Neutrophil (primary cell): Measurements from ENCODE around the gene MAGEA9B.

ENCODE experiments used
- H3K27ac ChIP-seq: fragments of 200-600 bp; sonication (generic); 2 replicates; pipeline ENCODE4 v1.5.1; 2016; ENCODE audit warnings: mild to moderate bottlenecking, moderate library complexity
- H3K27me3 ChIP-seq: fragments of 200-600 bp; sonication (generic); 2 replicates; pipeline ENCODE4 v1.6.0; 2016; ENCODE audit warnings: mild to moderate bottlenecking
- H3K36me3 ChIP-seq: fragments of 200-600 bp; sonication (generic); 2 replicates; pipeline ENCODE4 v1.5.1; 2017
- H3K4me1 ChIP-seq, 2 experiments: fragments of 200-600 bp in 1 of 2; sonication (generic) in 1 of 2; 1 replicate in 1 of 2; 2 replicates in 1 of 2; pipeline versions ENCODE4 v1.5.1 to v1.6.1; 2013 to 2016; ENCODE audit warnings: low read depth in 1 of 2, low read length in 1 of 2, mild to moderate bottlenecking in 1 of 2, moderate library complexity in 1 of 2; ENCODE audit not compliant: control insufficient read depth in 1 of 2, insufficient read depth in 1 of 2
- H3K4me3 ChIP-seq, 2 experiments: fragments of 200-600 bp in 1 of 2; sonication (generic) in 1 of 2; 1 replicate in 1 of 2; 2 replicates in 1 of 2; pipeline ENCODE4 v1.5.1; 2013 to 2016; ENCODE audit warnings: low read depth in 1 of 2, low read length in 1 of 2, mild to moderate bottlenecking in 1 of 2, moderate library complexity in 1 of 2
- H3K9me3 ChIP-seq: fragments of 200-600 bp; sonication (generic); 2 replicates; pipeline ENCODE4 v1.5.1; 2016
- TF ChIP-seq, protein P1 (sequence below): fragments of 200-600 bp; sonication (generic); IDR thresholded peaks from 2 replicates; pipeline ENCODE4 v1.5.1; 2016; ENCODE audit warnings: antibody characterized with exemption

Gene MAGEA9B

DNA sequence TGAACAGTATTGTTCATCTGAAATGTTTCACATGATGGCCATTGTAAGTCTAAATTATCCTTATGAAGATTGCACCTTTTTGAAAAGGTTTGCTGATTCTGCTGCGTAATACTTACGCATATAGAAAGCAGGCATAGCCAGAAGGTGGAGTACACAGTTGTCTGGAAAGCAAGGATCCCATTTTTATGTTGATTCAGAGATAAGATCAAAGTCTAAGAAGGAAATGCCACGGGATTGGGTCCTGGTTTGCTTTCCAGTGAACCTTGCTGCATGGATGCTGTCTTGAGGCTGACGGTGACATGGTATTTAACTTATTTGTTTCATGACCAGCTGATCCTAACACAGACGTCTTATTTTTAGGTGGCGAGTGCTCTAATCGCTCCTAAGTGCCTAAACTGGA is 15.5 kb downstream of the MAGEA9B start:
- H3K4me1 ChIP-seq, result no peaks in the 10 kb centered on the region
- no peaks in the 10 kb centered on the region for H3K9me3 ChIP-seq
- H3K27ac ChIP-seq, result no peak overlapping the region
- H3K27me3 ChIP-seq, result no peaks in the 10 kb centered on the region
- no peaks in the 10 kb centered on the region for H3K36me3 ChIP-seq
- H3K4me3 ChIP-seq, result no peak overlapping the region
- TF ChIP-seq, protein P1, sequence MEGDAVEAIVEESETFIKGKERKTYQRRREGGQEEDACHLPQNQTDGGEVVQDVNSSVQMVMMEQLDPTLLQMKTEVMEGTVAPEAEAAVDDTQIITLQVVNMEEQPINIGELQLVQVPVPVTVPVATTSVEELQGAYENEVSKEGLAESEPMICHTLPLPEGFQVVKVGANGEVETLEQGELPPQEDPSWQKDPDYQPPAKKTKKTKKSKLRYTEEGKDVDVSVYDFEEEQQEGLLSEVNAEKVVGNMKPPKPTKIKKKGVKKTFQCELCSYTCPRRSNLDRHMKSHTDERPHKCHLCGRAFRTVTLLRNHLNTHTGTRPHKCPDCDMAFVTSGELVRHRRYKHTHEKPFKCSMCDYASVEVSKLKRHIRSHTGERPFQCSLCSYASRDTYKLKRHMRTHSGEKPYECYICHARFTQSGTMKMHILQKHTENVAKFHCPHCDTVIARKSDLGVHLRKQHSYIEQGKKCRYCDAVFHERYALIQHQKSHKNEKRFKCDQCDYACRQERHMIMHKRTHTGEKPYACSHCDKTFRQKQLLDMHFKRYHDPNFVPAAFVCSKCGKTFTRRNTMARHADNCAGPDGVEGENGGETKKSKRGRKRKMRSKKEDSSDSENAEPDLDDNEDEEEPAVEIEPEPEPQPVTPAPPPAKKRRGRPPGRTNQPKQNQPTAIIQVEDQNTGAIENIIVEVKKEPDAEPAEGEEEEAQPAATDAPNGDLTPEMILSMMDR, result no peak

- Histone ChIP-seq H3K4me1 (no peaks in the 10 kb centered on the region), H3K4me3 (no peak overlapping the region), H3K9me3 (no peaks in the 10 kb centered on the region), H3K36me3 (no peaks in the 10 kb centered on the region), H3K27ac (no peak overlapping the region), H3K27me3 (no peaks in the 10 kb centered on the region)
- TF ChIP-seq, protein P1, result no peak
Measured at GRCh38 chrX:149570668-149571067, 16.6 kb downstream of the MAGEA9B start.

DNA sequence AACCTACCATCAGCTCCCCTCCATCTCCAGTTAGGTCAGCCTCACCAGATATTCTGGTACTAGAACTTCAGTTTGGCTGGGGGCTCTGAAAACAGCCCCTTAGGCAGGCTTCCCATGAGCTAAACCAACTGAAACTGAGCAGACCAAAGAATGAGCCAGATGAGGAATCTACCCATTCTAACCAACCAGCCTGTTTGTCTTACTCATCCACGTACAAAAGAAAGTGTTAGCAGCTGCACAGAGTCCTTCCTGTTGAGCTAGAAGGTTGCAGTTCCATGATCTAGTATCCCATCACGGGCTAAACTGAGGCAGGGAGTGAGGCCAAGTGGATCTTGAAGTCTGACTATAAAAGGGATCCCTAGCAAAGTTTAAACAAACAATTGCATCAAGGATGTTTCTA is 17.5 kb downstream of the MAGEA9B start:
- Histone ChIP-seq H3K4me3 (no peak overlapping the region), H3K27ac (no peak overlapping the region), H3K4me1 (no peaks in the 10 kb centered on the region), H3K36me3 (no peaks in the 10 kb centered on the region), H3K27me3 (no peaks in the 10 kb centered on the region), H3K9me3 (no peaks in the 10 kb centered on the region)
- TF ChIP-seq, protein P1, result no peak

GRCh38 chrX:149568701-149569296 is 18.5 kb downstream of the MAGEA9B start:
- Histone ChIP-seq H3K4me1 (no peaks in the 10 kb centered on the region), H3K9me3 (no peaks in the 10 kb centered on the region), H3K27ac (no peak overlapping the region), H3K27me3 (no peaks in the 10 kb centered on the region), H3K36me3 (no peaks in the 10 kb centered on the region), H3K4me3 (no peak overlapping the region)
- TF ChIP-seq, protein P1, result no peak

DNA sequence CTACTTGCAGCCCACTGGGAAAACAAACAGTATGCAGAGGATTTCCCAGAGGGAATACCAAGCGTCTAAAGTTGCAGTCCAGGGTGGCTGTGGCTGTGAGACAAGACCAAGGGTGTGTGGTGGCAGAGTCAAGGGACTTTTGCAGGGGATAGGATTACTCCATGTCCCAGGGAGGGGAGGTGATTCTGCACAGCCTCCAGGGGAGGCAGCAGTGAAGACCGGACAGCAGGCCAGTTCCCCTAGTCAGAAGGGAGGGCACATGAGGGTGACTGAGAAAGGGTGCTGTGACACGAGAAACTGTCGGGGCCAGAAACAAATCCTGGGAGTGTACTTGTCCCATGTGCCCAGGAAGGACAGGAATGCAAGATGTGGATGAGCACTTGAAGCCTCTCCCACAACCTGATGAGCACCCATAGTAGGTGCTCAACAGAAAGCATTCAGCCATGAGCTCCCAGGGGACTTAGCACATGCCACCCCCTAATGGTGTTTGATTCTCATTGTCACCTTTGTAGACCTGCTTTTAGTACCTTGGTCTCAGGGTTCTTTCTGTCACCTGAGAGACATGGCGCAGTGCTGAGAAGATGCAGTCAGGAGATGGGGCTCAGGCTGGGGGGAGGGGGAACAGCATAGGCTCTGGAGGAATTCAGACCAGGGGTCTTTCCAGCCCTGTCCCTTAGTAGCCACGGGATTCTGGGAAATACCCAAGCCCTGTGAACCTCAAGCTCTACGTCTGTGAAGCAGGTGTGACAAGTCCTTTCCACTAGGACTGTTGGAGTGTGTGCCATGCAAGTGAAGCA is 19.4 kb downstream of the MAGEA9B start:
- no peaks in the 10 kb centered on the region for H3K27me3 ChIP-seq
- no peaks in the 10 kb centered on the region for H3K36me3 ChIP-seq
- no peaks in the 10 kb centered on the region for H3K4me1 ChIP-seq
- no peak overlapping the region for H3K4me3 ChIP-seq
- TF ChIP-seq, protein P1, result no peak
- H3K9me3 ChIP-seq, result no peaks in the 10 kb centered on the region
- H3K27ac ChIP-seq, result no peak overlapping the region
